ENCODE results near the gene MAP1LC3A.

The MAP1LC3A gene

DNA sequence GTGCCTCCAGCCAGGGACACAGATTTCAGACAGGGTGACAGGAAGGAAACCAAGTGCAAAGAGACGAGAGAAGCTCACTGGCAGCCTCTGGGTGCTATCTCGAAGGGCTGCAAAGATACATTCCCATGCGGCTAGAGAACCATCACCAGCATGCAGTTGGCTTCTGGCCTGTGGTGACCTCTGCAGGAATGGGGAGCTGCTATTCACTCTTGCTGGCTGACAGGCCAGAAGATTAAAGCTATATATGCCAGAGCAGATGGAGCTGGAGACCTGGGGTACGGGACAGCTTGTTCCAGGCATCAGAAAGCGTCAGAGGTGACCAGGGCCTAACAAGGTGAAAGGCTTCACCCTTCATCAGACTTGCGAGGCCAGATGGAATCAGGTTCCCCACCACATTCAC is 20.0 kb downstream of the MAP1LC3A start:
- DNase-seq, result no peak

DNA sequence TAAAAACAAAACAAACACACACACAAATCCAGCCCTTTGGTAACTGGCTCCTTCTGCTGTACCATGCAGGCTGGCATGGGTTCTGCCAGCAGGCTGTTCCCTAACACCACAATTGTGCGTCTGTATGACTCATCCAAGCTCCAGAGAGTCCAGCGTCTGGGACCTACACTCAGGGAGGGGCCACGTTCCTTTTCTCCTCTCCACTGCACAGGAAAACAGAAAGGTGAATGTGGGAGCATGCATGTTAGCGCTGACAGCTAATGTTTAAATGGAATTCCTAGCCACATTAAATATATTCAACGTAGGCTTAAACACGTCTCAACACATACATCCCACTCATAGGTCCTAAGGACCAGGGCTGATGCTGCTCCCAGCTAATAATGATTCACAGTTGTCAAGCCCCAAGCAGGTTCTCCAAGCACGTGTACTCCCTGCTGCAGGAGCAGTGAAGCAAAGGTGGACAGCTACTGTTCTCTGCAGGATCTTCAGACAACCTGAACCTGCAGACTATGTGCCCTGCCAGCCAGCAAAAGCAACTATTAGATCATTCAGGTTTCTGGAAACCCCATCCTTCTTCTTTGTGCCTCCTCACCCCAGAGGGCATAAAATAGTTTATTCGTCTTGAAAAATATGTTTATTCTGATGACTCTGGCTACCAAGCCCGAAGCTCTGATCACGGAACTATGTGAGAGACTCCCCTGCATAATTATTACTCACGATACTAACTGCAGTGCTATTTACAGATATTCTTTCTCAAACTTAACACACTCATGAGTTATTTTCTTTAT is 20.9 kb downstream of the MAP1LC3A start:
- DNase-seq, result no peak

DNA sequence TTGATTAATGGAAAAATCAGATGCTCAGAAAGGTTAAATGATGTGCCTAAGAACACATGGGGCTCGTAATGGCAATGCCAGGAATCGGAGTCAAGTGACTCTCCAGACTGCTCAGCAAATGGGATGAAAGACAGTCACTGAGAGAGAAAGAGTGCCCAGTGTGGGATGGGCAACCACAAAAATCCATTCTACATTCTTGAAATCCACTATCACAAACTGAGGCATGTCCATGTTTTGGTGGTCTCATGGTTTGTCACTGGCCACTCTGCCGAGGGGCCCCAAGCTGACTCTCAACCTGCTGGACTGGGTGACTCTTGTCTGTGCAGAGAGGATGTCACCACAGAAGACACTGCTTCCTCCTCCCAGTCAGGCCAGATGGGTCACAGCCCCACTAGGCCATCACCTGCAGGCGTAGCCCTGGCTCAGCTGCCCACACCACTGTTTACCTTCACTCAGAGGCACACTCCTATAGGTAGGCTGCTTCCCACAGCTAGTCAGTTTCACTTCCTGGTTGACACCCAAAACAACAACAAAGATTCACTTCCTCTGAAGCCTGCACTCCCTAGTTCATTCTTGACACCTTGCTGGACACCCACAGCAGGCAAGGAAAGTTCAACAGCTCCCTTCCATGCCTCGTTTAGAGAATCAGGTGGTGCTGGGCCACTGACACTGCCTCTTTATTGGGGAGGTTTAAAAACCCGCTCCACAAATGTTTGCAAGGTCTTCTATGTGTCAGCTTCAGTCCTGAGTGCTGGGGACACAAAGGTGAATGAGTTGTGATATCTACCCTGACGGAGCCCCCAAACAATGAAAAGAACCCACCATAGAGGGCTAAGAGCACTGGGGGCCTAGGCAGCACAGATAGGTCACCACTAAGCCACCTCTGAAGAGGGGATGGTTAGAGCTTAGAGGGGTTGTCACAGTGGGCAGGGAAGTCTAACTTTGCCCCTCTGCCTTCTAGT is 21.7 kb downstream of the MAP1LC3A start:
- no peak for DNase-seq

GRCh38 chr20:34581341-34582184 is 23.0 kb downstream of the MAP1LC3A start:
- DNase-seq, result no peak

DNA sequence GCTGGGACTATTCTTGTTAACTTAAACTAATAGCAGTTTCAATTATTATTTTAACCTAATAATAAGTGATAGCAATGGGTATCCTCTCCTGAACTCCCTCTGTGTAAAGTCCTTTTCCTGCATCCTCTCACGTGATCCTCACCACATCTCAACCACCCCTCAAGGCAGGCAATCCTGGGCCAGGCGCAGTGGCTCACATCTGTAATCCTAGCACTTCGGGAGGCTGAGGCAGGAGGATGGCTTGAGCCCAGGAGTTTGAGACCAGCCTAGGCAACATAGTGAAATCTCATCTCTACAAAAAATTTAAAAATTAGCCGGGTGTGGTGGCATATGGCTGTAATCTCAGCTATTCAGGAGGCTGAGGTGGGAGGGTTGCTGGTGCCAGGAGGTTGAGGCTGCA is 23.7 kb downstream of the MAP1LC3A start:
- no peak for DNase-seq

DNA sequence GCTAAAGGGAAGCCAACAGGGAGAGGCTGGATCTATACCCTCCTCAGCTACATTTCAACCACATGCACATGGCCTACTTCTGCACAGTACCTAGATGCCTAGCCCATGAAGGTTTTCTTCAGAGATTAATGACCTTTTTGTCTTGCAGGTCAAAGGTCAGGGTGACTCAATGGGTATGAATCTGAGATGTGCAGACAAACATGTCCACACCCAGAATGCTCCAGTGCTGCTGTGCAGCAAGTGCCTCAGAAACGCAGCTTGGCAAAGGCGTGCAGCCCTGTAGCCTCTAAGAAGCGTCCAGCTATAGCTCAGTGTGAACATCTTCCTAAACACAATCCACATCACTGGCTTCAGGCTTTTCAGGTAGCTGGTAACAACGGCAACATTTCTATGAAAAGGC is 24.4 kb downstream of the MAP1LC3A start:
- DNase-seq, result no peak

GRCh38 chr20:34583544-34583943 is 25.0 kb downstream of the MAP1LC3A start:
- DNase-seq, result no peak

DNA sequence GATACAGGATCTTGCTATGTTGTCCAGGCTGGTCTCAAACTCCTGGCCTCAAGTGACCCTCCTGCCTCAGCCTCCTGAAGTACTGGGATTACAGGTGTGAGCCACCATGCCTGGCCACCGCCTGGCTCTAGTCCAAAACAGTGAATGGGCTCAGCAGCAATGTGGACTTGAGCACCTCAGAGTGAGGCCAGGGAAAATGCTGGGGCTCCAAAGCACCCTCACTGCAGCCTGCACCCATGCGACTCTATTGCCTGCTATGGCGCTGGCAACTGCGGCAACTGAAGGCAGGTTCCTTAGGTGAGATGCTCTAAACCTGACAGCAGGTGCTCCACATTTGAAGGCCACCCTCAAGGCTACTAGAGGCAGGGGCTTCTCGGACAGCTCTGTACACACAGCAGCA is 26.5 kb downstream of the MAP1LC3A start:
- DNase-seq, result no peak

DNA sequence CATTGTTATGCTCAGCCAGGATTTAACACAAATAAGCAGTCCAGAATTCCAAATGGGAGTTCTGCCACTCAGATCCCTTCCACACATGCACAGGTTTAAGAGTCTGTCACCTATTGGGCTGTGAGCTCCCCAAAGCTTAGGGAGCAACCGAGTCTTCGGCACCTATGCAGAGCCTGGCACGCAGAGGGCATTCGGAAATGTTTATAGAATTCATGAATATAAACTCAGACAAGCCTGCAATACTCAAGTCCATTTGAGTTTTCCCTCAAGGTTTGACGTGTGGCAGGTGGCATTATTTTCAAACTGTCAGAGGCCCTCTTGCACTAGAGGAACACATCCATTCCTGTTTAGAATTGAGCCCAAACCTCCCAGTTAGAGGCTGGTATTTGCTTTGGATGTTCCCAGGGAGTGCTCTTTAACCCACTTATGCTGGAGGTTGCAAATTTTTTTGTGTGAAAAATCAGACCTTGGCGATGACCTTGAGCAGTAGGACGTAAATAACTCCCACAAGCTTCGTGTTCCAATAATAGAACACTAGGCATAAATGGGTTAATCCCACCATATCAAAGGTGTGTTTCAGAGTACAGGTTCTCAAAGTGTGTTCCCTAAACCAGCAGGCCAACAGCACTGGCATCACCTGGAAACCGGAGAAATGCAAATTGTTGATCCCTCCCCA is 28.1 kb downstream of the MAP1LC3A start:
- no peak for DNase-seq

GRCh38 chr20:34595377-34596184 is 37.1 kb downstream of the MAP1LC3A start:
- no peak for DNase-seq

- no peak for DNase-seq
Measured at GRCh38 chr20:34600892-34601653, 42.6 kb downstream of the MAP1LC3A start.

DNA sequence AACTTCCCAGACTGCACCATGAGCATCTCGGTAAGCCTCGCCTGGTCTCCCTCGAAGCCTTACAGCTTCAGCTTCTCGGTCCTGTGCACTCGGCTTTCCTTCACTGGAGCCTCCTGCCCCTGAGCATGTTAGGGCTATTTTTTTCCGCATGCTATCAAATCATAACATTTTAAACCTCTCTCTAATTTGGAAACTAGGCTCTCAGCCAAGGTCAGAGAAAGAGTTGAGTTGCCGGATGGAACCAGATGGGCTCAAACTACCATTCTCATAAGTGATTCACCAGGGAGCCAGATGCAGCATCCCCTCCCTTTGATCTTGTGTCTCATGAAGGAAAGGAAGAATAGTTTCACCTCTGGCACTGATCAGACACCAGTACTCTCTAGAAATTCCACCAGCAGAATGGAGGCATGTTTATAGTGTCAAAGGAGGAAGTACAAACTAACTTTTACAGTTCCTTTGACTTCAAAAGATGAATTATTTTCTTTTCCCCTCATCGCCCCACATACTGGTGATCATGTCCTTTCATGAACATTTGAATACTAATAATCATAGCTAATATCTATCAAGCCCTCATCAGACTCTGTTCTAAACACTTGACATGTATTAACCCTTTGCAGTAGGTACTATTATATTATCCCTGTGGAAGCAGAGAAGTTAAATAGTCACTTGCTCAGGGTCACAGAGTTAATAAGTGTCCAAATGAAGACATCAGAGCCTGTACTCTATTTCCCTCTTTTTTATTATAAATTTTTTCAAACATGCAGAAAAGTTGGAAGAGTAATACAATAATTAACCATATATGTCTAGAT is 46.7 kb downstream of the MAP1LC3A start:
- DNase-seq, result no peak

GRCh38 chr20:34607066-34607465 is 48.5 kb downstream of the MAP1LC3A start:
- no peak for DNase-seq
